Measurements from ENCODE around the gene DNAH8.

Gene DNAH8

GRCh38 chr6:39059496-39060310, 344.6 kb downstream of the DNAH8 start:
- ChIA-PET POLR2A (no interaction called here), CTCF (no interaction called here)
- no peak overlapping the region for H3K4me3 ChIP-seq (ENCODE audit: low read depth, low read length)
- TF ChIP-seq CTCF (IDR thresholded peaks at IDR 0.05; ENCODE audit: insufficient read depth, low read length, missing control alignments) = no peak
- DNase-seq (ENCODE audit: low read depth, low spot score) = no peak

DNA sequence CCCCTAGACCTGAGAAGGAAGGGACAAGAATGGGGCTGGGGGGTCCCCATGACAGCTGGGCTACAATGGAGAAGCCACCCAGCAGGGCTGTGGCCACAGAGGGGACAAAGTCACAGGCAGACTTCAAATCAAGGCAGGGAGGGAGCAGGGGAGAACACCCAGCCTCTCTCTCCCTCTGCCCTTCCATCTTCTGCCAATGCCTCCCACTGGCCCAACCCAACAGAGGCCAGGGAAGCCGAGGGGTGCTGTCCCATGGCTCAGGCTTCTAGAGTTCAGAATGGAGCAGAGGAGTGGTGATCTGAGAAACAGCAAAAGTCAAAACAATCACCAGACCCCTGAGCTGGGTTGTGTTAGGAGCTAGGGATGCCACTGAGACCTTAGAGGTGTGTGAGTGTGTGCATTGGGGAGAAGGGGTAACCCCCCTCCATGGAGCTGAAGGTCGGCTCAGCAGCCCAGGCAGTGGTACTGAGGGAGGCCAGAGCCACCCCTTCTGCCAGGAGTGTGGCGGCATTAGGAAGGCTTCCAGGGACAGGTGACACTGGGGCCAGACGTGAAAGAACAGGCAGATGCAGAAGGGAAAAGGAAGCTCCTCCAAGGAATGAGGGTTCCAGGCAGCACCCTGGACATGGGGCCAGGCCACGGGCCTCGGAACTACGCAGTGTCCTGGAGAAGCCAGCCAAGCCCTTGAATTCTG, 345.5 kb downstream of the DNAH8 start:
- no peak for TF ChIP-seq CTCF (IDR thresholded peaks at IDR 0.05; ENCODE audit: insufficient read depth, low read length, missing control alignments)
- CTCF ChIA-PET = no interaction called here
- POLR2A ChIA-PET = no interaction called here
- H3K4me3 ChIP-seq (ENCODE audit: low read depth, low read length) = no peak overlapping the region
- DNase-seq (ENCODE audit: low read depth, low spot score) = no peak

DNA sequence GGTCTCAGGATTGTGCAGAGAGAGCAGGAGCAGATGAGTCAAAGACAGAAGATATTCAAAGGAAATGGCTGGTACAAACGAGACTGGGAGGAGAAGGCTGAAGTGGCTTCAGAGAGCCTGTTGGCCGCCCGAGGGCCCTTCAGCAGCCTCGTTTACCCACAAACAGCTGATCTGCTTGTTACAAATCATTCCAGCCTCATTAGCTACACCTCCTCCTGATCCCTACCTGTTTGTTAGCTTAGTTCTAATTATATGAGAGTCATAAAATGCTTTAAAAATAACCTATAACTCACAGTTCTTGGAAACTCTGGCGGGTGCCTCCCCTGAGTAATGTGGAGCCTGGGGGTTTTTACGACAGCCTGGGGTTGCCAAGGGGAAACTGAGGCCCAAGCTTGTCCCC, 346.1 kb downstream of the DNAH8 start:
- ChIA-PET POLR2A (no interaction called here), CTCF (interaction anchor here (1.0 kb wide), 1 partner anchor 31 kb away, joined by 3 read pairs; no protein-coding TSS in a partner anchor)
- DNase-seq (ENCODE audit: low read depth, low spot score) = no peak
- no peak overlapping the region for H3K4me3 ChIP-seq (ENCODE audit: low read depth, low read length)
- no peak for TF ChIP-seq CTCF (IDR thresholded peaks at IDR 0.05; ENCODE audit: insufficient read depth, low read length, missing control alignments)

DNA sequence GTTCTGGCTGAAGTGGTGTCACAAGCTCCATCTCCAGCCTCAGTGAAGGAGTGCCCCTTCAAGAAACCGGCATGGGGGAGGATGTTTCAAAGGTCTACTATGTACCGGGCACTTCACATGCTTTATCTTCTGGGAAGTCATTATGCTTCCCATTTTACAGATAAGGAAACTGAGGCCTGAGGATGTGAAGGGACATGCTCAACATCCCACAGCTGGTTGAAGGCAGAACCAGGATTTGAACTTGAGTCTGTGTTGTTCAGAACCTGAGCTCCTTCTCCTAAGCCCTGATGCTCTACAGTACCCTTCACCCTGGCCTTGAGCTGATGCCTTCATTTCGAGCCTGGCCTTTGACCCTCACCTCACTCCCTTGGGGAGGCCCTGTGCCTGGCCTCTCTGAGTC, 346.5 kb downstream of the DNAH8 start:
- DNase-seq (ENCODE audit: low read depth, low spot score) = no peak
- ChIA-PET CTCF (interaction anchor here (1.0 kb wide), 1 partner anchor 32 kb away, joined by 3 read pairs; no protein-coding TSS in a partner anchor), POLR2A (no interaction called here)
- no peak for TF ChIP-seq CTCF (IDR thresholded peaks at IDR 0.05; ENCODE audit: insufficient read depth, low read length, missing control alignments)
- no peak overlapping the region for H3K4me3 ChIP-seq (ENCODE audit: low read depth, low read length)

GRCh38 chr6:39062014-39062740, 347.1 kb downstream of the DNAH8 start:
- CTCF ChIA-PET = interaction anchor here (1.0 kb wide), 1 partner anchor 32 kb away, joined by 3 read pairs; no protein-coding TSS in a partner anchor
- POLR2A ChIA-PET = no interaction called here
- no peak overlapping the region for H3K4me3 ChIP-seq (ENCODE audit: low read depth, low read length)
- no peak for TF ChIP-seq CTCF (IDR thresholded peaks at IDR 0.05; ENCODE audit: insufficient read depth, low read length, missing control alignments)
- DNase-seq (ENCODE audit: low read depth, low spot score) = no peak

DNA sequence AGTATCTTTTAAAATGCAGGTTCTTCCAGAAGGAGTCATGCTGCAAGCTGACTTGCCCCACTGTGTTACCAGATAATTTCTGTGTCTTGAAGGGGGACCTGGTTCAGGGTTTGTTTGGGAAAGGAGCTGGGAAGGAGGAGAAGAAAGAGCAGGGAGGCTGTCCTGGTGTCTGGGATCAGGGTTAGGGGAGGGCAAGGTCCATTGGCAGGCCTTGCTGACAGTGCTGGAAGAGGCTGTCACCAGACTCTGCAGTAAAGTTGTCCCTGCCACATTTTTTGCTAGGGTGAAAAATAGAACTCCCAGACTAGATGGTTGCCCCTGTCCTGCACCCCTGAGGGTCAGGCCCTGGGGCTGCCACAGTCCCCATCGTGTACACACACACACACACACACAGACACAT, 348.4 kb downstream of the DNAH8 start:
- TF ChIP-seq CTCF (IDR thresholded peaks at IDR 0.05; ENCODE audit: insufficient read depth, low read length, missing control alignments) = no peak
- ChIA-PET POLR2A (no interaction called here), CTCF (no interaction called here)
- no peak for DNase-seq (ENCODE audit: low read depth, low spot score)
- H3K4me3 ChIP-seq (ENCODE audit: low read depth, low read length) = no peak overlapping the region

All from AG04449 (cell line).